Measurements from ENCODE around the gene WASL.

Gene WASL

GRCh38 chr7:123653162-123653561 lies 95.6 kb downstream of the WASL start:
- Histone ChIP-seq H3K4me3 (ENCODE audit: low read length) (no peak overlapping the region), H3K4me1 (ENCODE audit: insufficient read depth, low read length) (no peaks in the 10 kb centered on the region), H3K9me3 (ENCODE audit: insufficient read depth, low read depth, low read length) (no peaks in the 10 kb centered on the region), H3K9ac (ENCODE audit: low read depth, low read length) (no peak overlapping the region), H3K36me3 (ENCODE audit: insufficient read depth, low read depth, low read length) (no peaks in the 10 kb centered on the region), H3K27me3 (ENCODE audit: insufficient read depth, low read length) (no peaks in the 10 kb centered on the region), H3K27ac (ENCODE audit: low read length) (no peak overlapping the region)

- Histone ChIP-seq H3K9me3 (ENCODE audit: insufficient read depth, low read depth, low read length) (no peaks in the 10 kb centered on the region), H3K4me1 (ENCODE audit: insufficient read depth, low read length) (no peaks in the 10 kb centered on the region)
Observed at GRCh38 chr7:123652406-123652805, 96.4 kb downstream of the WASL start.

DNA sequence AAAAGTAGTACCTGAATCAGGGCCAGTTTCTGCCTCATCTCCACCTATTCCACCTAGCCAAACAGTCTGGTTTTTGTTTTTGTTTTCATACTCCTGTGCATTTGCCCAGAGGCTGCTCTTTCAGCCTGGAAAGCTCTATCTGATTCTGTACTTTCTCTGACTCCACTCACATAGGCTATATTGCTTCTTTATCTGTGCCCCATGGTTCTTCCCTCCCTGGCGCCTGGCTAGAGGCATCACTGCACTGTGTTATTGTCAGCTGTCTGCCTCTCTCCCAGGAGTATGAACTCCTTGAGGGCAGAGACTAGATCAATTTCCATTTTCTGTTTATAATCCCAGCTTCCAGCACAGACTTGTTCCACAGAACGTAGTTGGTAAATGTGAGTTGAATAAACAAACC lies 98.2 kb downstream of the WASL start:
- Histone ChIP-seq H3K9ac (ENCODE audit: low read depth, low read length) (no peak overlapping the region), H3K27ac (ENCODE audit: low read length) (no peak overlapping the region)

More at GRCh38 chr7:123652406-123652805, 96.4 kb downstream of the WASL start:
- Histone ChIP-seq H3K4me3 (ENCODE audit: low read length) (no peak overlapping the region), H3K36me3 (ENCODE audit: insufficient read depth, low read depth, low read length) (no peaks in the 10 kb centered on the region), H3K27me3 (ENCODE audit: insufficient read depth, low read length) (no peaks in the 10 kb centered on the region), H3K27ac (ENCODE audit: low read length) (no peak overlapping the region), H3K9ac (ENCODE audit: low read depth, low read length) (no peak overlapping the region)

GRCh38 chr7:123649964-123650363 lies 98.8 kb downstream of the WASL start:
- no peaks in the 10 kb centered on the region for H3K36me3 ChIP-seq (ENCODE audit: insufficient read depth, low read depth, low read length)
- no peaks in the 10 kb centered on the region for H3K9me3 ChIP-seq (ENCODE audit: insufficient read depth, low read depth, low read length)
- no peak overlapping the region for H3K27ac ChIP-seq (ENCODE audit: low read length)
- H3K27me3 ChIP-seq (ENCODE audit: insufficient read depth, low read length) = no peaks in the 10 kb centered on the region
- peaks cover 10% of the 10 kb centered on the region; the same call in 1 of the 2 replicates for H3K4me1 ChIP-seq (ENCODE audit: insufficient read depth, low read length)
- no peak overlapping the region for H3K4me3 ChIP-seq (ENCODE audit: low read length)
- no peak overlapping the region for H3K9ac ChIP-seq (ENCODE audit: low read depth, low read length)

More for the DNA sequence above, 98.2 kb downstream of the WASL start:
- Histone ChIP-seq H3K9me3 (ENCODE audit: insufficient read depth, low read depth, low read length) (no peaks in the 10 kb centered on the region), H3K4me3 (ENCODE audit: low read length) (no peak overlapping the region), H3K4me1 (ENCODE audit: insufficient read depth, low read length) (peaks cover 8% of the 10 kb centered on the region; the same call in 1 of the 2 replicates), H3K27me3 (ENCODE audit: insufficient read depth, low read length) (no peaks in the 10 kb centered on the region), H3K36me3 (ENCODE audit: insufficient read depth, low read depth, low read length) (no peaks in the 10 kb centered on the region)

DNA sequence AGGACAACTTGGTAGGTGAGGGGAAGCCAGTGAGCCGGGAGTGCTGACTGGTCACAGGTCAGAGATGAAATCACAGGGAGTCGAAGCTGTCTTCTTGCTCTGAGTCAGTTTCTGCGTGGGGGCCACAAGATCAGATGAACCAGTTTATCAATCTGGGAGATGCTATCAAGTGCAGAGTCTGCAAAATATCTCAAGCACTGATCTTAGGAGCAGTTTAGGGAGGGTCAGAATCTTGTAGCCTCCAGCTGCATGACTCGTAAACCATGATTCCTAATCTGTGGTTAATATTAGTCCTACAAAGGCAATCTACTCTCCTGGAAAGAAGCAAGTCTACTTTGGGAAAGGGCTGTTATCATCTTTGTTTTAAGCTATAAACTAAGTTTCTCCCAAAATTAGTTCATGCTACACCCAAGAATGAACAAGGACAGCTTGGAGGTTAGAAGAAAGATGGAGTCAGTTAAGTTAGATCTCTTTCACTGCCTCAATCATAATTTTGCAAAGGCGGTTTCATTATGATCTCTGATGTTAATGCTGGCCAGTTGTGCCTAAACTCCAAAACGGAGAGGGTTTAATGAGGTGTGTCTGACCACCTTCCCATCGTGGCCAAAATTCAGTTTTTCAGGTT lies 101.6 kb downstream of the WASL start:
- no peak overlapping the region for H3K27ac ChIP-seq (ENCODE audit: low read length)
- H3K9me3 ChIP-seq (ENCODE audit: insufficient read depth, low read depth, low read length) = no peaks in the 10 kb centered on the region
- H3K36me3 ChIP-seq (ENCODE audit: insufficient read depth, low read depth, low read length) = no peaks in the 10 kb centered on the region
- no peak overlapping the region for H3K4me3 ChIP-seq (ENCODE audit: low read length)
- no peaks in the 10 kb centered on the region for H3K27me3 ChIP-seq (ENCODE audit: insufficient read depth, low read length)
- no peak overlapping the region for H3K9ac ChIP-seq (ENCODE audit: low read depth, low read length)
- peaks cover 26% of the 10 kb centered on the region for H3K4me1 ChIP-seq (ENCODE audit: insufficient read depth, low read length)

DNA sequence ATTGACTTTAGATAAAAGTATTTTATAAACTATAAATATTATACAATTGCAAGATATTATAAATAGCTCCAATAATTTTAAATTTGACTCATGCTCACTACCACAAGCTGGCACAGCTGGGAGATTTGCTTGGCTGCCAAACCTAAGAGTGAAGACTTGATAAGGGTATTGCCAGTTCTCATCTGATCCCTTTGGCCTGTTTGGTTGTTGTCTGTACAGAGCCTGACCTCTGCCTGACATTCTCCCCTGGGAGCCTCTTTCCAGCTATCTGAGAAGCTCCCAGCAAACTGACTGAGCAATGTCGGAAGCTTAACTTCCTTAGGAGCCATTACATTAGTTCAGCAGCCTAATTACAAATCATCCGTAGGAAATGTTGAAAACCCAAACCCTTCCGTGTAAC lies 103.3 kb downstream of the WASL start:
- peaks cover 26% of the 10 kb centered on the region for H3K4me1 ChIP-seq (ENCODE audit: insufficient read depth, low read length)
- H3K9me3 ChIP-seq (ENCODE audit: insufficient read depth, low read depth, low read length) = no peaks in the 10 kb centered on the region
- no peaks in the 10 kb centered on the region for H3K36me3 ChIP-seq (ENCODE audit: insufficient read depth, low read depth, low read length)
- no peak overlapping the region for H3K4me3 ChIP-seq (ENCODE audit: low read length)
- no peak overlapping the region for H3K9ac ChIP-seq (ENCODE audit: low read depth, low read length)
- H3K27me3 ChIP-seq (ENCODE audit: insufficient read depth, low read length) = no peaks in the 10 kb centered on the region
- H3K27ac ChIP-seq (ENCODE audit: low read length) = no peak overlapping the region

- peak overlapping the region; percentile 75 for H3K27ac ChIP-seq (ENCODE audit: low read length)
Observed at GRCh38 chr7:123643495-123644441, 105.0 kb downstream of the WASL start.

DNA sequence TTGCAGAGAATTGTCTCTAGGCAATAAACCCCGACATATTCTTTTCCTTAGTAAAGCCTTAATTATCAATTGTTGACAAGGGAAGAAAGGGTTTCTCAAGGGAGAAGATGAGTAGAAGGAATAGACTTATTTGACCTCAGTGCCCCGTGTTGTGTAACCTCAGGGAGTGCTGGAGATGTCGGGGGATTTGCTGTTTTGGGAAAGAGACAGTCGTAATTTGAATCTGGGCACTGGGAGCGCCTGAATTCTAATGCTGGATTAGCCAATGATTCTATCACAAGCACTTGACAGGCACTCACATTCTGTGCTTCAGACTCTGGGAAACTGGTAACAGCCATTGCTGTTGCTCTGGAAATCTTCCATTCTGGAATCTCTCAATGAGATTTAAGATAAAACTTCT lies 106.9 kb downstream of the WASL start:
- Histone ChIP-seq H3K4me1 (ENCODE audit: insufficient read depth, low read length) (peaks cover 23% of the 10 kb centered on the region), H3K9me3 (ENCODE audit: insufficient read depth, low read depth, low read length) (no peaks in the 10 kb centered on the region), H3K9ac (ENCODE audit: low read depth, low read length) (no peak overlapping the region), H3K4me3 (ENCODE audit: low read length) (no peak overlapping the region), H3K27ac (ENCODE audit: low read length) (no peak overlapping the region), H3K27me3 (ENCODE audit: insufficient read depth, low read length) (no peaks in the 10 kb centered on the region), H3K36me3 (ENCODE audit: insufficient read depth, low read depth, low read length) (no peaks in the 10 kb centered on the region)

More at GRCh38 chr7:123643495-123644441, 105.0 kb downstream of the WASL start:
- H3K36me3 ChIP-seq (ENCODE audit: insufficient read depth, low read depth, low read length) = no peaks in the 10 kb centered on the region
- no peaks in the 10 kb centered on the region for H3K27me3 ChIP-seq (ENCODE audit: insufficient read depth, low read length)
- H3K9ac ChIP-seq (ENCODE audit: low read depth, low read length) = peak overlapping the region; percentile 50; the same call in 1 of the 2 replicates
- H3K4me3 ChIP-seq (ENCODE audit: low read length) = peak overlapping the region; percentile 36
- no peaks in the 10 kb centered on the region for H3K9me3 ChIP-seq (ENCODE audit: insufficient read depth, low read depth, low read length)
- peaks cover 26% of the 10 kb centered on the region for H3K4me1 ChIP-seq (ENCODE audit: insufficient read depth, low read length)

- H3K9me3 ChIP-seq (ENCODE audit: insufficient read depth, low read depth, low read length) = no peaks in the 10 kb centered on the region
- no peak overlapping the region for H3K27ac ChIP-seq (ENCODE audit: low read length)
- H3K9ac ChIP-seq (ENCODE audit: low read depth, low read length) = no peak overlapping the region
- peaks cover 17% of the 10 kb centered on the region for H3K4me1 ChIP-seq (ENCODE audit: insufficient read depth, low read length)
- no peak overlapping the region for H3K4me3 ChIP-seq (ENCODE audit: low read length)
- no peaks in the 10 kb centered on the region for H3K36me3 ChIP-seq (ENCODE audit: insufficient read depth, low read depth, low read length)
- H3K27me3 ChIP-seq (ENCODE audit: insufficient read depth, low read length) = no peaks in the 10 kb centered on the region
Observed at GRCh38 chr7:123640583-123640982, 108.2 kb downstream of the WASL start.

DNA sequence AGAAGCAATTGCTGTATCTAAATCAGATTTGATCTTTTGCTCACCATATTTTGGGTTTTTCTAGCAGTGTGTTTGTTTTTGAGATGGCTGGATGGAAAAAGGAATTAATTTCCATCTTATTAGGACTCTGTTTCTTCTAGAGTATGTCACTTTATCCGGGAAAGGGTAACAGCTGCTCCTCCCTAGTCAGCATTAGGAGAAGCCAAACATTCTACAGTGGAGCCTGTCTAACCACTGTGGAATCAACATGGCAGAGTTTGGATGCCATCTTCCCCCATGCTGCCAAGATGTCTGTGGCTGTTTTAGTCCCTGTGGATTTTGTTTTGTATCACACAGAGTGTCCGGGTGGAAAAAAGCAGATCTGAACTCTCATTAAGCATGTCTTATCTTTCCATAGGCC lies 109.2 kb downstream of the WASL start:
- H3K27ac ChIP-seq (ENCODE audit: low read length) = no peak overlapping the region
- H3K4me3 ChIP-seq (ENCODE audit: low read length) = no peak overlapping the region
- no peaks in the 10 kb centered on the region for H3K27me3 ChIP-seq (ENCODE audit: insufficient read depth, low read length)
- H3K36me3 ChIP-seq (ENCODE audit: insufficient read depth, low read depth, low read length) = no peaks in the 10 kb centered on the region
- H3K9ac ChIP-seq (ENCODE audit: low read depth, low read length) = no peak overlapping the region
- H3K9me3 ChIP-seq (ENCODE audit: insufficient read depth, low read depth, low read length) = no peaks in the 10 kb centered on the region
- peaks cover 13% of the 10 kb centered on the region for H3K4me1 ChIP-seq (ENCODE audit: insufficient read depth, low read length)

DNA sequence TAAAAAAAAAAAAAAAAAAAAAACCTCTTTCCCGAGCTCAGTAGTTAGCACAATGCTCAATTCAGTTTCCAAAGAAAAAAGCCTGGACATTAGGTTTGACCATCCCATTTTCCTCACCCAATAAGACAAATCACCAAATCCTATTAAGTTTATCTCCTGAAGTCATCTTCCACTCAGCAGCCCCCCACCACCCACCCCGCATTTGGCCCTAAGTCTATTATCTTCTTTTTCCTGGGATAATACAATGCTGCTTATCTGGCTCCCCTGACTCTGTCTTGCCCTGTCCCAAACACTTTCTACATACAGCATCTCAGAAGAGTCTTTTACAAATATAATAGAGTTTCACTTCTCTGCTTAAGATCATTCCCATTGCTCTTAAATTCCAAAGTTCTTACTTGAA lies 110.9 kb downstream of the WASL start:
- no peaks in the 10 kb centered on the region for H3K36me3 ChIP-seq (ENCODE audit: insufficient read depth, low read depth, low read length)
- no peaks in the 10 kb centered on the region for H3K4me1 ChIP-seq (ENCODE audit: insufficient read depth, low read length)
- H3K27ac ChIP-seq (ENCODE audit: low read length) = no peak overlapping the region
- H3K4me3 ChIP-seq (ENCODE audit: low read length) = no peak overlapping the region
- H3K27me3 ChIP-seq (ENCODE audit: insufficient read depth, low read length) = no peaks in the 10 kb centered on the region
- H3K9me3 ChIP-seq (ENCODE audit: insufficient read depth, low read depth, low read length) = no peaks in the 10 kb centered on the region
- no peak overlapping the region for H3K9ac ChIP-seq (ENCODE audit: low read depth, low read length)

- Histone ChIP-seq H3K27me3 (ENCODE audit: insufficient read depth, low read length) (no peaks in the 10 kb centered on the region), H3K4me1 (ENCODE audit: insufficient read depth, low read length) (no peaks in the 10 kb centered on the region), H3K4me3 (ENCODE audit: low read length) (no peak overlapping the region), H3K9ac (ENCODE audit: low read depth, low read length) (no peak overlapping the region), H3K36me3 (ENCODE audit: insufficient read depth, low read depth, low read length) (no peaks in the 10 kb centered on the region), H3K27ac (ENCODE audit: low read length) (no peak overlapping the region), H3K9me3 (ENCODE audit: insufficient read depth, low read depth, low read length) (no peaks in the 10 kb centered on the region)
Observed at GRCh38 chr7:123637203-123637602, 111.6 kb downstream of the WASL start.
